Lower lobe of right lung (tissue), 2 donors: ENCODE measurements around the gene LAPTM5. TPM values are rescaled to one million over a fixed set of nuclear protein-coding genes. Genes with fewer than 3 reads are reported as not detected.

ENCODE experiments used
- ATAC-seq, 2 donors: fragments of 200-7000 bp; cut with Tn5 transposase; one replicate each; pipeline ENCODE4 v1.9.1; 2020 to 2022; ENCODE audit warnings: mild to moderate bottlenecking in 2 of 2, moderate library complexity in 2 of 2
- DNase-seq: peaks from one replicate; pipeline ENCODE4 v3.0.0-alpha.2; 2020
- H3K27ac ChIP-seq: fragments of 200-600 bp; one replicate; pipeline ENCODE4 v1.8.0; 2022
- H3K27me3 ChIP-seq: fragments of 200-600 bp; one replicate; pipeline ENCODE4 v1.8.0; 2022; ENCODE audit warnings: low read depth
- H3K36me3 ChIP-seq: fragments of 200-600 bp; one replicate; pipeline ENCODE4 v1.8.0; 2022; ENCODE audit warnings: mild to moderate bottlenecking
- H3K4me1 ChIP-seq: fragments of 200-600 bp; one replicate; pipeline ENCODE4 v1.8.0; 2022
- H3K4me3 ChIP-seq: fragments of 200-600 bp; one replicate; pipeline ENCODE4 v1.8.0; 2022; ENCODE audit warnings: mild to moderate bottlenecking
- H3K9me3 ChIP-seq: fragments of 200-600 bp; one replicate; pipeline ENCODE4 v1.8.0; 2022
- CTCF ChIP-seq: fragments of 200-600 bp; IDR thresholded peaks from one replicate; pipeline ENCODE4 v1.8.0; 2022; ENCODE audit warnings: antibody characterized with exemption, mild to moderate bottlenecking
- intact Hi-C: fragments of 100-400 bp; cut with DNase I; formaldehyde crosslinking; loops from one replicate; pipeline ENCODE4 v1.11.0; 2022
- total RNA-seq: library from RNA; stranded (reverse); fragmentation: NEBNext Ultra II Directional; extraction: Animal tissue kit (Norgen Biotek cat#: 25700); gene quantifications from one replicate; pipeline ENCODE4 v1.2.1, GENCODE V29; 2021
- donor health status: DM: no; HTN: yes; CAD: no; lungs with severe emphysema.

Gene LAPTM5
- total RNA-seq, 1 donor from 2014 or later: 544 TPM

GRCh38 chr1:30803562-30803961, 46.0 kb upstream of the LAPTM5 start:
- no peak overlapping the region for H3K4me3 ChIP-seq
- no peaks in the 10 kb centered on the region for H3K36me3 ChIP-seq
- TF ChIP-seq CTCF: no peak
- DNase-seq (no peak), ATAC-seq (no peak)
- intact Hi-C loops: loop anchor here (5.0 kb wide), 1 partner anchor 109 kb away; no protein-coding TSS in a partner anchor
- H3K4me1 ChIP-seq: peaks cover 16% of the 10 kb centered on the region
- H3K27me3 ChIP-seq: peaks cover 12% of the 10 kb centered on the region
- H3K9me3 ChIP-seq: no peaks in the 10 kb centered on the region
- no peak overlapping the region for H3K27ac ChIP-seq

- Histone ChIP-seq H3K27ac (no peak overlapping the region), H3K27me3 (peaks cover 4% of the 10 kb centered on the region), H3K4me3 (peak overlapping the region; percentile 19), H3K9me3 (no peaks in the 10 kb centered on the region), H3K4me1 (peaks cover 29% of the 10 kb centered on the region), H3K36me3 (no peaks in the 10 kb centered on the region)
- ATAC-seq (peak; percentile 70 to 71), DNase-seq (peak; percentile 87)
- intact Hi-C loops: loop anchor here (5.0 kb wide), 1 partner anchor 111 kb away; no protein-coding TSS in a partner anchor
- TF ChIP-seq CTCF: peak; percentile 97
Measured at GRCh38 chr1:30801771-30802198, 44.2 kb upstream of the LAPTM5 start.

- Histone ChIP-seq H3K4me3 (no peak overlapping the region), H3K27ac (no peak overlapping the region), H3K4me1 (peaks cover 29% of the 10 kb centered on the region), H3K36me3 (no peaks in the 10 kb centered on the region), H3K27me3 (no peaks in the 10 kb centered on the region), H3K9me3 (no peaks in the 10 kb centered on the region)
- no peak for TF ChIP-seq CTCF
- intact Hi-C loops: no loop called here
- DNase-seq (no peak), ATAC-seq (no peak)
Measured at GRCh38 chr1:30799233-30799511, 41.6 kb upstream of the LAPTM5 start.

- no peaks in the 10 kb centered on the region for H3K9me3 ChIP-seq
- DNase-seq: peak; percentile 77
- intact Hi-C loops: no loop called here
- peaks cover 29% of the 10 kb centered on the region for H3K4me1 ChIP-seq
- H3K27ac ChIP-seq: peak overlapping the region; percentile 51
- no peaks in the 10 kb centered on the region for H3K36me3 ChIP-seq
- peak; percentile 71 to 76 for ATAC-seq
- no peak overlapping the region for H3K4me3 ChIP-seq
- no peaks in the 10 kb centered on the region for H3K27me3 ChIP-seq
- no peak for TF ChIP-seq CTCF
Measured at GRCh38 chr1:30798389-30799232, 41.0 kb upstream of the LAPTM5 start.

- peaks cover 23% of the 10 kb centered on the region for H3K4me1 ChIP-seq
- H3K27me3 ChIP-seq: no peaks in the 10 kb centered on the region
- no peaks in the 10 kb centered on the region for H3K36me3 ChIP-seq
- no peak for TF ChIP-seq CTCF
- no peak overlapping the region for H3K4me3 ChIP-seq
- ATAC-seq (peak in 1 of 2 donors; percentile 35), DNase-seq (peak; percentile 46)
- intact Hi-C loops: no loop called here
- no peak overlapping the region for H3K27ac ChIP-seq
- no peaks in the 10 kb centered on the region for H3K9me3 ChIP-seq
Measured at GRCh38 chr1:30795026-30795425, 37.5 kb upstream of the LAPTM5 start.
